GM18498 (cell line): ENCODE data around the gene TFF3.

Experiments
- ATAC-seq: cut with Tn5 transposase; IDR thresholded peaks from one replicate; pipeline ENCODE4 v1.9.1; 2021; ENCODE audit warnings: mild to moderate bottlenecking, moderate library complexity; ENCODE audit not compliant: unreplicated experiment

TFF3 gene

GRCh38 chr21:42347601-42348327 lies 32.6 kb upstream of the TFF3 start:
- no peak for ATAC-seq

GRCh38 chr21:42346866-42347600 lies 31.8 kb upstream of the TFF3 start:
- ATAC-seq: no peak

- ATAC-seq: no peak
Observed at GRCh38 chr21:42346441-42346840, 31.2 kb upstream of the TFF3 start.

GRCh38 chr21:42344631-42345030 lies 29.4 kb upstream of the TFF3 start:
- no peak for ATAC-seq

- ATAC-seq: no peak
Observed at GRCh38 chr21:42343963-42344510, 28.8 kb upstream of the TFF3 start.

GRCh38 chr21:42343556-42343955 lies 28.3 kb upstream of the TFF3 start:
- no peak for ATAC-seq

- ATAC-seq: no peak
Observed at GRCh38 chr21:42343101-42343500, 27.9 kb upstream of the TFF3 start.

GRCh38 chr21:42341776-42342542 lies 26.8 kb upstream of the TFF3 start:
- no peak for ATAC-seq

GRCh38 chr21:42340187-42341050 lies 25.2 kb upstream of the TFF3 start:
- no peak for ATAC-seq

- ATAC-seq: no peak
Observed at GRCh38 chr21:42338729-42339715, 23.8 kb upstream of the TFF3 start.

- ATAC-seq: no peak
Observed at GRCh38 chr21:42337830-42338728, 22.9 kb upstream of the TFF3 start.

- ATAC-seq: no peak
Observed at GRCh38 chr21:42337276-42337675, 22.1 kb upstream of the TFF3 start.

- ATAC-seq: no peak
Observed at GRCh38 chr21:42336054-42336453, 20.8 kb upstream of the TFF3 start.

GRCh38 chr21:42332557-42333317 lies 17.5 kb upstream of the TFF3 start:
- no peak for ATAC-seq

- no peak for ATAC-seq
Observed at GRCh38 chr21:42331660-42332059, 16.5 kb upstream of the TFF3 start.

GRCh38 chr21:42330380-42331371 lies 15.5 kb upstream of the TFF3 start:
- no peak for ATAC-seq
